GM18951 (cell line): ENCODE results near the gene SAXO1.

Experiments
- POLR2A ChIP-seq: IDR thresholded peaks from 4 replicates; pipeline ENCODE4 v1.6.1; 2011; ENCODE audit warnings: mild to moderate bottlenecking; ENCODE audit not compliant: insufficient read length, insufficient read depth; ENCODE audit errors: extremely low read depth
- in situ Hi-C: fragments of 300-500 bp; cut with MboI; formaldehyde crosslinking; loops from one replicate; pipeline ENCODE4 v1.12.0; 2022; ENCODE audit warnings: low sequenced_read_pairs, mixed read lengths, inconsistent platforms; ENCODE audit not compliant: unreplicated experiment

The SAXO1 gene

GRCh38 chr9:18990494-18990893 lies 42.5 kb downstream of the SAXO1 start:
- in situ Hi-C loops = no loop called here
- TF ChIP-seq POLR2A = no peak

DNA sequence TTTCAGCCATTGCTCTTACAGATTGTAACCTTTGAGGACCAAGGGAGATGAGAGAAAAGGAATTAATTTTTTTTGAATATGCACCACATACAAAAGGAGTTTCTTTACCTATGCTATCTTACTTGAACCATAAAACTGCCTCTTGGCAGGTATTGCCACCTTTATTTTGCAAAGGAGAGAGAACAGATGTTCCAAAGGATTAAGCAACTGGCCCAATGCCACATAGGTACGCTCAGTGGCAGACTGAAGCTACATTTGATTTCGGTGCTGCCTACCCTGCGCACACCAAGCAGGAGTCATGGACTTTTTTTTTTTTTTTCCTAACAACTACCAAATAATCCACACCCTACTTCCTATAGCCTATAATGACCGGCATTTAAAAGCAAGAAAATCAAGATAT lies 43.1 kb downstream of the SAXO1 start:
- no peak for TF ChIP-seq POLR2A
- in situ Hi-C loops = no loop called here

DNA sequence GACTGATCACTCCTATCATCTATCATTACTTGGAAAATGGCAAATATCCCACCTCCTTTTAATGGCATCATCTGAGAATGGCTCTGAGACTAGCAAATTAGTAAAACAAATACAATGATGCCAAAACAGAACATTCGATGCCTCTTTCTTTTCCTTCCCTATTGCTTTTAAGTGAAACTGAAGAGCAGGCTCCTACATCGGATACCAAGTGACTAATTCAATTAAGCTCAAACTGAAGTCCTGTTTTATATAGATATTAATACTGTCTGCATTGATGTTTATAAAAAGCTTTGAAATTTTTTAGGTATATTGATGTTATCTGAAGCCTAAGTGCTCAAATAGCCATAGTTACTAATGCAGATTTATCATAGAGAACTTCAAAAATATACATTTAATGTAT lies 43.9 kb downstream of the SAXO1 start:
- in situ Hi-C loops = no loop called here
- TF ChIP-seq POLR2A = no peak

DNA sequence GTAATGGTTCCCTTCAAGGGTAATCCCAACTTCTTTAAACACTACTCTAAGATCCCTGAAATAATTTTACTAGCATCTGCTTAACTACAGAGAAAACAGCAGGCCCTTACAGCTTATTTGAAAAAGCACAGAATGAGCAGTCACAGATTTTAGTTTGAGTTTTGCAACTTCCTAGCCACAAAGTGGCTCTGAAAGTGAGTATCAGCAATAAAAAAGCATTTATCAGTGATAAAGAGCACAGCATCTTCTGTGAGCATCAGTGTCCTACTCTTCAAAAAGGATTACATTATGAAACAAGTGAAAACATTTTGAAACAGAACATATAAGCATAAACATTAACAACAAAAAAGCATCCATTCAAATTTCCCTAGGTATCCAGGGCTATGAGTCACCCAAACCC lies 45.0 kb downstream of the SAXO1 start:
- in situ Hi-C loops = no loop called here
- no peak for TF ChIP-seq POLR2A

GRCh38 chr9:18985996-18986395 lies 47.0 kb downstream of the SAXO1 start:
- in situ Hi-C loops = no loop called here
- TF ChIP-seq POLR2A = no peak

GRCh38 chr9:18985464-18985951 lies 47.5 kb downstream of the SAXO1 start:
- in situ Hi-C loops = no loop called here
- TF ChIP-seq POLR2A = no peak

GRCh38 chr9:18982262-18982620 lies 50.8 kb downstream of the SAXO1 start:
- no peak for TF ChIP-seq POLR2A
- in situ Hi-C loops = no loop called here

DNA sequence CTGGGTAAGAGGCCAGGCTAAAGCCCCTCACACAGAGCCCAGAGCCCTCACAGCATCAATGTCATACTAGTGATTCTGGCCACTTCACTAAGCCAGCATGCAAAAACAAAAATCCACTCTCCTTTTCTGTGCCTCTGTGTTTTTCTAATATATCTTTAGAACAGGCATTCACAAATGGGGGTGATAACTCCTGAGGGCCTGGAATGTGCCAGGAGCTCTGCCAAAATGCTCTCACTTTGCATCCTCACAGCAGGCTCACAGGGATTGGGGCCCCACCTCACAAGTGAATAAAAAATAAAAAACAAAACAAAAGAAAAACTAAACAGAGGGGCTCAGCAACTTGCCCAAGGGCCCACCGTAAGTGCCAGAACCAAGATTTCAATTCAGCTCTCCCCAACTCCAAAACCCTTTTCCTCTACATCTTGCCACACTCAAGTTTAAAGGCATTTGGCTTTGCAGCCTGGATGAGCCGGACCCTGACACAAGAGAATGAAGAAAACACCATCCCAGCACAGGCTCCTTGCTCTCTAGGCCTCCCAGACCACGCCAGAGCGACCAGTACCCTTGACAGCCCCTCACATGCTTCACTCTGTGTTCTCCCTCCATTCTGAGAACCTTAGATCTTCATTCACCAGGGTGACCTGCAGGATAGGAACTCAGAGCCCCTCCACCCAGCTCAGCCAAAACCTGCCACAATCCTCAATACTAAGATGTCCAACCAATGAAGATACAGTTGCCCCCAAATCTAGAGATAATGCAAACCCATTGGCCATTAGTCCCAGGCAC lies 51.3 kb downstream of the SAXO1 start:
- TF ChIP-seq POLR2A = no peak
- in situ Hi-C loops = no loop called here

GRCh38 chr9:18980189-18980588 lies 52.8 kb downstream of the SAXO1 start:
- in situ Hi-C loops = no loop called here
- no peak for TF ChIP-seq POLR2A

- no peak for TF ChIP-seq POLR2A
- in situ Hi-C loops = no loop called here
Observed at GRCh38 chr9:18979367-18979766, 53.6 kb downstream of the SAXO1 start.

DNA sequence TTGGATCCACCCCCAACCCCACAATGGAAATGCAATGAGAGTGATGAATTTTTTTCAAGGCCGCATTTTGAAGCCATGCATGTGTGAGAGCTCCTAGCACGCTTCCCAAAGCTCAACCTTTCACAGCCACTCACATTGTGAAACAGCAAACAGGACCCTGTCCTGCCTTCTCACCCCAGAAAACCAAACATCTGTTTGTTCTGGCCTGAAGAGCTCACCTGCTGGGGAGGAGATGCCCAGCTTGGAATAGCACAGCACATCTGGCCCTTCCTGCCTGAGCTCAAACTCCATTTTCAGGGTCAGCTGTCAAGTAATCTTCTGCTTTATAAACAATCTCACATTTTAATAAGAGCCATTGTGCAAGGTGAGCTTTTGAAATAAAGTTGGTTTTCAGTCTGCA lies 54.8 kb downstream of the SAXO1 start:
- in situ Hi-C loops = no loop called here
- TF ChIP-seq POLR2A = no peak

DNA sequence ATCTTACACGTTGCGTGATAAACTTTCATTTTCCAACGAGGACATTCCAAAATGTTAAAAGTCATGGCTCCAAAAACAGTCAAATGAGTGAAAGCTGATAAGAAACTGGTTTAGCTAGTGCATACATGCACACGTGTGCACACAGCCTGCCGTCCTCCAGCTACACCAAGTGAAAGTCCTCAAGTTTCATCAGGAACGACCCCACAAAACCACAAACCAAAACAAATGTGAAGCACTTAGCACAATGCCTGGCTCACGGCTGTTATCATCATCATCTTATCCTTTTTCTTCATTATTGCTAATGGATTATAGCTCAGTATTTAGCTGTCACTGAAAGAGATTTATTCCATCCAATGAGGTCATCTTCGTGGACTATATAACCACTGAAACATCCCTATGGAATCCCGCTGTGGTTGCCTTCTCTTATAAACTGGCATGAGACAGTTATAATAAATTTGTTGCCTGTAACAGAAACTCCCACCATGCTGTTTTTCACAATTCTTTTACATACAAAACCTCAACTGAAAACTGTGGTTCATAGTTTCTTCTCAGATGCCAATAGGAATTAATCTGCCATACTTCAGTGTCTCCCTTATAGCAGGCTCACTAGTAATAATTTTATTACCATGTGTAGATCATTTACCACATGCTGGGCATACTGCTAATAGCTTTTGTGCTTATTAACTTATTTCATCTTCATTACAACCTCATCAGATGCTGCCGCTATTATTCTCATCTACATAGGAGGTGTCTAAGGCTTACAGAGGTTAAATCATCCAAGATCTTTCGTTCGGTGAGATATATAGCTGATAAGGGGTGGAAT lies 56.1 kb downstream of the SAXO1 start:
- in situ Hi-C loops = no loop called here
- no peak for TF ChIP-seq POLR2A

GRCh38 chr9:18976221-18976708 lies 56.7 kb downstream of the SAXO1 start:
- in situ Hi-C loops = no loop called here
- no peak for TF ChIP-seq POLR2A

- no peak for TF ChIP-seq POLR2A
- in situ Hi-C loops = no loop called here
Observed at GRCh38 chr9:18973348-18973747, 59.7 kb downstream of the SAXO1 start.
